HL-60 (cell line): Measurements from ENCODE around the gene ZNF292.

Source experiments
- CTCF ChIP-seq: IDR thresholded peaks from one replicate; pipeline ENCODE4 v1.5.1; 2011; ENCODE audit warnings: low read length, control low read depth, inconsistent platforms; ENCODE audit not compliant: insufficient read depth
- POLR2AphosphoS5 ChIP-seq: IDR thresholded peaks from 2 replicates; pipeline ENCODE4 v1.6.1; 2012; ENCODE audit warnings: low read depth

- no peak for TF ChIP-seq CTCF
- no peak for TF ChIP-seq POLR2AphosphoS5
Measured at GRCh38 chr6:87116922-87117321, 38.4 kb upstream of the ZNF292 start.
